HG03378 (cell line): ENCODE data around the gene SLC35A3.
A peak's percentile ranks its signal among the peaks of the same experiment; 100 is the strongest.

Experiments
- ATAC-seq: cut with Tn5 transposase; IDR thresholded peaks from one replicate; pipeline ENCODE4 v1.9.1; 2021; ENCODE audit warnings: mild to moderate bottlenecking, moderate library complexity; ENCODE audit not compliant: unreplicated experiment

The SLC35A3 gene

DNA sequence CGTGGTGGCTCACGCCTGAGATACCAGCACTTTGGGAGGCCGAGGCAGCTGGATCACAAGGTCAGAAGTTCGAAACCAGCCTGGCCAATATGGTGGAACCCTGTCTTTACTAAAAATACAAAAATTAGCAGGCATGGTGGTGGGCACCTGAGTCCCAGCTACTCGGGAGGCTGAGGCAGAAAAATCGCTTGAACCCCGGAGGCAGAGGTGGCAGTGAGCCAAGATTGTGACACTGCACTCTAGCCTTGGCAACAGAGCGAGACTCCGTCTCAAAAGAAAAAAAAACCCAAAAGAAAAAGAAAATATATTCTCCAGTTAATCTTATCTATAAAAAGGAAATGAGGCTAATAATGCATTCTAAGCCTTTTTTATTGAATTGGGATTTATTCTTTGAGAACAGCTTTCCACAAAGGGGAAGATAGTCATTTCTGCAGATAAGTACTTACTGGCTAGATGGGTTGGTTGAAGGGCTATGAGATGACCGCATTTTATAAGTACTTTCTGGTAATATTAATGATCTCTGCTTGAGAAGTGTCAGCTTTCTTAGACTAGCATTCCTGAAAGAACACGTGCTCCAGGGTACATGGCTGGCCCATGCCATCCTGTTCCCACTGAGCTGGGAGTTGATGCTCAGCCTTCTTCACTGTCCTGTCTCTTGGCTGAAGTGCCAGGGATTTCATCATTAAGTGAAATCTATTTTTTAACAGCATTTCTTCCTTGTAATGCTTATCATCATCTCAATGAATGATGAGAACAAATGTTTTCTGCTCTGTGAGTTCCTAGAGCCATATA lies 105.0 kb downstream of the SLC35A3 start:
- ATAC-seq: no peak

DNA sequence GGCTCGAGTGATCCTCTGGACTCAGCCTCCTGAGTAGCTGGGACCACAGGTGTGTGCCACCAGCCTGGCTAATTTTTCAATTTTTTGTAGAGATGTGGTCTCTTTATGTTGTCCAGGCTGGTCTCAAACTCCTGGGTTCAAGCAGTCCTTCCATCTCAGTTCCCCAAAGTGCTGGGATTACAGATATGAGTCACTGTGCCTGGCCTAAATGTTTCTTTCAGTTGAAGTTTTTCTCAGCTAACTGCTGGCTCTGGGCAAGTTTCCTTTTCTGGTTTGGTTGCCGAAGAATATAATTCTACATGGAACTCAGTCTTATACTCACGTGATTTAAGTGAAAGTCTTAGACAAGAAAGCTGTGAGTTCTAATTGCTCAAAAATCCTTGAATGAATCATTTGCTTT lies 106.0 kb downstream of the SLC35A3 start:
- ATAC-seq: peak; percentile 55

DNA sequence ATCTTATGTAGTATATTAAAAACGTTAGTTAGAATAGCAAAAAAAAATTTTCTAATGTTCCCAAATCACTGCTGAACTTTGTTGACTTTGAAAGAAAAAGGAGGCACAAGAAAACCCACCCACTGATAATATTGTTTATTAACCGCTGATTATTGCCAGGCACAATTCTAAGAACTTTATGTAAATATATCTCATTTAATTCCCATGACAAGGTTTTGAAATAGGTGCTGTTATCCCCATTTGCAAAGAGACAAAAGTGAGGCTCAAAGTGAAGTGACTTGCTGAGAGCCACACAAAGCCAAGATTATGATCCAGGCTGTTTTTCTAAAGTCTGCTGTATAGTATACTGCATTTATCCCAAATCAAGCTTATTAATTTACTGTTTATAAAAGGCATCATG lies 106.5 kb downstream of the SLC35A3 start:
- no peak for ATAC-seq

DNA sequence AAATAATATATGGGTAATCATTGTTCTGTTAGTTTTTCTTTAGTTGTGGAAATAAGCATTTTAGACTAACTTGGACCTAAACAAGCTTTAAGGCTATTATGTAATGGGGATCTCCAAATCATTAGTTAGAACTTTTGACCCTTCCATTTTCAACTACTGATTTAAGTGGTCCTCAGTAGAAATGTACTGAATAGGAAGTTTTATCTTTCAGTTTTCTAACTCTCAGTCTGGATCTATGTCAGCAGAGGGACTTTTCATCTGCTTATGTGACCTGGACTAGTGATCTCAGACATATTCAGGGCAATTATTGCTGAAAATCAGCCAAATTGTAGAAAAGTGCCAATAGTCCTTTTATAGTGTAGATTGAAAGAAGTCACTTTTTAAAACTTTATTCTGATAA lies 106.9 kb downstream of the SLC35A3 start:
- peak; percentile 81 for ATAC-seq

DNA sequence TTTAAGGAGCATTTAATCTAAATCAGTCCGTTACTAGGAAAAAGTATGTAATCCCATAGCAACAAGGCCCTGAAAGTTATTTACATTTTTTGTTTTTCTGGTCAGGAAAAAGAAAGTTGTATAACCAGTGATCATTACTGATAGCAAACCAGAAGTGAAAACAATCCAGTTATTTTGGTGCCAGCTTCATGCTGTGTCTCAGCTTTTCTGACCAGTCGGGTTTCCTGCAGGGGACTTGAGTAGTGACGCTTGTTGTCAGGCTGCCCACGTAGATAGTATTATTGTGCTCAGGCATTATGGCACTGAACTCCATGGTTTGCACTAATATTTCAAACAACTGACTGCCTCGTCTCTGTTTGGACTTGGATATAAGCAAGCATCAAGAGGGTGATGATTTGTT lies 107.7 kb downstream of the SLC35A3 start:
- ATAC-seq: peak; percentile 55

DNA sequence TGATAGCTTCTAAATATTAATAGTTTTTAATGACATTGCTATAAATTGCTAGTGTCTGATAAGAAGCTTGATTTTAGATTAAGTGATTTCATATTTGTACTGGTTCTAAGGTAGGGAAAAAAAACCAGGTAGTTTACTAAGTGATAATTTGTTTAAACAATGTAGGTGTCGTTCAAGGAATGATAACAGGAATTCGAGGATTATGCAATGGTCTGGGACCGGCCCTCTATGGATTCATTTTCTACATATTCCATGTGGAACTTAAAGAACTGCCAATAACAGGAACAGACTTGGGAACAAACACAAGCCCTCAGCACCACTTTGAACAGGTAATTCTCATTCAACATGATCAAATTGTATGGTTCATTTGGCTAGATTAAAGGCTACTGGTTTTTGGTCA lies 110.5 kb downstream of the SLC35A3 start:
- no peak for ATAC-seq
